Measurements from ENCODE around the gene NEK4.

Gene NEK4

GRCh38 chr3:52813810-52814209 is 43.1 kb upstream of the NEK4 start:
- ChIA-PET CTCF (no interaction called here), POLR2A (no interaction called here)
- DNase-seq (ENCODE audit: low read depth, low spot score), result no peak
- no peak for TF ChIP-seq CTCF (IDR thresholded peaks at IDR 0.05; ENCODE audit: insufficient read depth, low read length, missing control alignments)
- no peak overlapping the region for H3K4me3 ChIP-seq (ENCODE audit: low read depth, low read length)

GRCh38 chr3:52811452-52812011 is 40.8 kb upstream of the NEK4 start:
- no peak overlapping the region for H3K4me3 ChIP-seq (ENCODE audit: low read depth, low read length)
- ChIA-PET POLR2A (no interaction called here), CTCF (interaction anchor here (0.9 to 2.3 kb wide), 2 partner anchors 10 to 18 kb away, joined by 3 to 10 read pairs; no protein-coding TSS in a partner anchor)
- TF ChIP-seq CTCF (IDR thresholded peaks at IDR 0.05; ENCODE audit: insufficient read depth, low read length, missing control alignments), result no peak
- no peak for DNase-seq (ENCODE audit: low read depth, low spot score)

GRCh38 chr3:52810923-52811322 is 40.2 kb upstream of the NEK4 start:
- ChIA-PET POLR2A (no interaction called here), CTCF (no interaction called here)
- DNase-seq (ENCODE audit: low read depth, low spot score), result no peak
- TF ChIP-seq CTCF (IDR thresholded peaks at IDR 0.05; ENCODE audit: insufficient read depth, low read length, missing control alignments), result no peak
- no peak overlapping the region for H3K4me3 ChIP-seq (ENCODE audit: low read depth, low read length)

GRCh38 chr3:52809662-52810377 is 39.1 kb upstream of the NEK4 start:
- DNase-seq (ENCODE audit: low read depth, low spot score), result no peak
- H3K4me3 ChIP-seq (ENCODE audit: low read depth, low read length), result no peak overlapping the region
- no peak for TF ChIP-seq CTCF (IDR thresholded peaks at IDR 0.05; ENCODE audit: insufficient read depth, low read length, missing control alignments)
- CTCF ChIA-PET, result no interaction called here
- POLR2A ChIA-PET, result no interaction called here

GRCh38 chr3:52809149-52809548 is 38.4 kb upstream of the NEK4 start:
- POLR2A ChIA-PET, result no interaction called here
- CTCF ChIA-PET, result interaction anchor here (1.3 kb wide), 1 partner anchor 10 kb away, joined by 3 read pairs; no protein-coding TSS in a partner anchor
- no peak for TF ChIP-seq CTCF (IDR thresholded peaks at IDR 0.05; ENCODE audit: insufficient read depth, low read length, missing control alignments)
- no peak for DNase-seq (ENCODE audit: low read depth, low spot score)
- H3K4me3 ChIP-seq (ENCODE audit: low read depth, low read length), result no peak overlapping the region

GRCh38 chr3:52805270-52806039 is 34.7 kb upstream of the NEK4 start:
- DNase-seq (ENCODE audit: low read depth, low spot score), result no peak
- ChIA-PET CTCF (interaction anchor here (1.2 kb wide), 1 partner anchor 15 kb away, joined by 4 read pairs; no protein-coding TSS in a partner anchor), POLR2A (no interaction called here)
- no peak for TF ChIP-seq CTCF (IDR thresholded peaks at IDR 0.05; ENCODE audit: insufficient read depth, low read length, missing control alignments)
- no peak overlapping the region for H3K4me3 ChIP-seq (ENCODE audit: low read depth, low read length)
